Loucy (cell line): ENCODE results near the gene FMNL3.

Experiments used
- H2AFZ ChIP-seq: fragments of 200-600 bp; sonication (generic); 2 replicates; pipeline ENCODE4 v1.6.0; 2016; ENCODE audit warnings: antibody characterized with exemption, mild to moderate bottlenecking, low read length, moderate library complexity
- H3F3A ChIP-seq: fragments of 200-600 bp; 2 replicates; pipeline ENCODE4 v1.6.0; 2016; ENCODE audit warnings: antibody characterized with exemption, low read depth, mild to moderate bottlenecking
- H3K27me3 ChIP-seq: fragments of 200-600 bp; sonication (generic); 2 replicates; pipeline ENCODE4 v1.6.1; 2014; ENCODE audit warnings: low read length, mild to moderate bottlenecking; ENCODE audit not compliant: insufficient read depth, poor library complexity, severe bottlenecking
- H3K36me3 ChIP-seq: fragments of 200-600 bp; sonication (generic); 2 replicates; pipeline ENCODE4 v1.6.1; 2016; ENCODE audit warnings: low read length; ENCODE audit not compliant: insufficient read depth
- H3K4me1 ChIP-seq: fragments of 200-600 bp; sonication (generic); 2 replicates; pipeline ENCODE4 v1.5.1; 2014; ENCODE audit warnings: low read length, mild to moderate bottlenecking; ENCODE audit not compliant: insufficient read depth, poor library complexity, severe bottlenecking
- H3K4me2 ChIP-seq: fragments of 200-600 bp; sonication (generic); 2 replicates; pipeline ENCODE4 v1.6.0; 2014; ENCODE audit warnings: antibody characterized with exemption, low read length, low read depth, mild to moderate bottlenecking; ENCODE audit not compliant: poor library complexity, severe bottlenecking
- H3K4me3 ChIP-seq: fragments of 200-600 bp; sonication (generic); 2 replicates; pipeline ENCODE4 v1.5.1; 2014; ENCODE audit warnings: low read length, mild to moderate bottlenecking, mixed read lengths; ENCODE audit not compliant: poor library complexity, severe bottlenecking
- H3K79me2 ChIP-seq: fragments of 200-600 bp; sonication (generic); 2 replicates; pipeline ENCODE4 v1.6.1; 2014; ENCODE audit warnings: low read length; ENCODE audit not compliant: insufficient read depth
- H3K9ac ChIP-seq: fragments of 200-600 bp; sonication (generic); 2 replicates; pipeline ENCODE4 v1.6.0; 2014; ENCODE audit warnings: mild to moderate bottlenecking, low read depth, low read length, moderate library complexity; ENCODE audit not compliant: poor library complexity, severe bottlenecking
- H3K9me2 ChIP-seq: fragments of 200-600 bp; sonication (generic); replicated peaks from 2 replicates; pipeline ENCODE4 v1.6.1; 2016; ENCODE audit warnings: low read depth, low read length, mixed read lengths
- H3K9me3 ChIP-seq: fragments of 200-600 bp; sonication (generic); 2 replicates; pipeline ENCODE4 v1.6.1; 2014; ENCODE audit warnings: mild to moderate bottlenecking, antibody characterized with exemption, low read length, low read depth; ENCODE audit not compliant: insufficient read depth
- H4K20me1 ChIP-seq: fragments of 200-600 bp; sonication (generic); 2 replicates; pipeline ENCODE4 v1.6.0; 2014; ENCODE audit warnings: antibody characterized with exemption, low read length, mild to moderate bottlenecking; ENCODE audit not compliant: insufficient read depth, poor library complexity, severe bottlenecking
- EZH2phosphoT487 ChIP-seq: fragments of 200-600 bp; IDR thresholded peaks from 2 replicates; pipeline ENCODE4 v1.6.1; 2018; ENCODE audit warnings: antibody characterized with exemption, mild to moderate bottlenecking, moderate library complexity, borderline replicate concordance
- TF ChIP-seq, protein P1 (sequence below): fragments of 200-600 bp; sonication (generic); conservative IDR thresholded peaks from 2 replicates; pipeline ENCODE4 v1.5.1; 2014; ENCODE audit warnings: mild to moderate bottlenecking, antibody characterized with exemption, low read length

FMNL3 gene

DNA sequence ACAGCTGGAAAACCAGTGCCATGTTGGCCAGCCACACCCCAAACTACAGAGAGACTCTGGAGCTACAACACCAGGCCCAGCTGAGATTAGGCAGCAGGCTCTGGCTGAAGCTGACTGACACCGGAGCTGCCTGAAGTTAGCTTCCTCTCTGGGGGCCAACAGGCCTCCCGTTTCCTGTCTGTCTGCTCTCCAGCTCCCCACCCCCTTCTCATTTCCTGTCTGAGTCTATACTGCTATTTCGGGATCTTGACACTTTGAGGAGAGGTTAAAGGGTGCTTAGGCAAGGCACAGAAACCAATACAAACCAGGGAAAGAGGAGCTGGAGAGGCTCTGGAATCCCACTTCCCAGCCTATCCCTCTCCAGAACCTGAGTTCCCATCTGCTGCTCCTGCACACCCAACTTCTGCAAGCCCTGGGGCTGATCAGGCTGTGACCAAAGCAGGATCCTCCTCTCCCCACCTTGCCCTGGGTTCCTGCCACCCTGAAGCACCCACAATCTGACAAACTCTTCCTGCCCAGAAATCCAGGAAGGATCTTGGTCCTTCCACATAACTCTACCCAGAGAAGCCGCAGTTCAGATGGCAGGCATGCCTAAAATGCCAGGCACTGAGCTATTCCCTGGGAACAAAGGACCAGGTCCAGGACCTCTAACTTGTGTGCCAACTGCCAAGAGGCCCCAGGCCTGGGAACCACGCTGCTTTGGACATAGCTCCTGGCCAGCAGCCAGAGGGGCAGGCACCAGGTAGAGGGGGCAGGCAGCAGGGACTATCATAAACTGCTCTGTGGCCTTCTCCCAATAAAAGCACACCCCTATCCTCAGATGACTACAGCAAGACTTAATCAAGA lies 44.0 kb downstream of the FMNL3 start:
- peak overlapping the region; percentile 76 for H3K9ac ChIP-seq
- peak overlapping the region; percentile 67 for H3K4me3 ChIP-seq
- no peak overlapping the region for H2AFZ ChIP-seq

DNA sequence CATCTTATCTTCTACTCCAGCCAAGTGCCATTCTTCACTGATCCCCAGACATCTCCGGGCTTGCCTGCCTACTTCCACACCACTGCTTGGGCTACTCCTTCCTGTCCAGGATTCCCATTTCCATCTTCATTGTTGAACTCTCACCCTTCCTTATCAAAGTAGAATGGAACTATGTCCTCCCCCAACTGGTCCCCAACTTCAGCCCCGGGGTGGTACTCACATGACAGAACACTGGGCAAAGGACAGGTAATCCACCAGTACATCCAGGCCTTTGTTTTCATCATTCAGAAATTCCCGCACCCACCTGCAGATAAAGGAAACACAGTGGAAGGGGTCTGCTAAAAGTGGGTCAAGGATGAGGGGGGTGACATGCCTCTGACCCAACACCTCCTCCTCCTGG lies 45.5 kb downstream of the FMNL3 start:
- H3K9ac ChIP-seq: peak overlapping the region; percentile 76

More for the DNA sequence above, 44.0 kb downstream of the FMNL3 start:
- Histone ChIP-seq H4K20me1 (no peaks in the 10 kb centered on the region), H3K9me3 (no peaks in the 10 kb centered on the region), H3K4me2 (peak overlapping the region; percentile 93), H3K27me3 (no peaks in the 10 kb centered on the region), H3K79me2 (peaks cover 41% of the 10 kb centered on the region), H3K4me1 (peaks cover 71% of the 10 kb centered on the region), H3F3A (no peaks in the 10 kb centered on the region; the same call in 1 of the 2 replicates), H3K9me2 (no peaks in the 10 kb centered on the region), H3K36me3 (peaks cover 18% of the 10 kb centered on the region; the same call in 1 of the 2 replicates)
- no peak for TF ChIP-seq EZH2phosphoT487
- TF ChIP-seq, protein P1, sequence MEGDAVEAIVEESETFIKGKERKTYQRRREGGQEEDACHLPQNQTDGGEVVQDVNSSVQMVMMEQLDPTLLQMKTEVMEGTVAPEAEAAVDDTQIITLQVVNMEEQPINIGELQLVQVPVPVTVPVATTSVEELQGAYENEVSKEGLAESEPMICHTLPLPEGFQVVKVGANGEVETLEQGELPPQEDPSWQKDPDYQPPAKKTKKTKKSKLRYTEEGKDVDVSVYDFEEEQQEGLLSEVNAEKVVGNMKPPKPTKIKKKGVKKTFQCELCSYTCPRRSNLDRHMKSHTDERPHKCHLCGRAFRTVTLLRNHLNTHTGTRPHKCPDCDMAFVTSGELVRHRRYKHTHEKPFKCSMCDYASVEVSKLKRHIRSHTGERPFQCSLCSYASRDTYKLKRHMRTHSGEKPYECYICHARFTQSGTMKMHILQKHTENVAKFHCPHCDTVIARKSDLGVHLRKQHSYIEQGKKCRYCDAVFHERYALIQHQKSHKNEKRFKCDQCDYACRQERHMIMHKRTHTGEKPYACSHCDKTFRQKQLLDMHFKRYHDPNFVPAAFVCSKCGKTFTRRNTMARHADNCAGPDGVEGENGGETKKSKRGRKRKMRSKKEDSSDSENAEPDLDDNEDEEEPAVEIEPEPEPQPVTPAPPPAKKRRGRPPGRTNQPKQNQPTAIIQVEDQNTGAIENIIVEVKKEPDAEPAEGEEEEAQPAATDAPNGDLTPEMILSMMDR: no peak

DNA sequence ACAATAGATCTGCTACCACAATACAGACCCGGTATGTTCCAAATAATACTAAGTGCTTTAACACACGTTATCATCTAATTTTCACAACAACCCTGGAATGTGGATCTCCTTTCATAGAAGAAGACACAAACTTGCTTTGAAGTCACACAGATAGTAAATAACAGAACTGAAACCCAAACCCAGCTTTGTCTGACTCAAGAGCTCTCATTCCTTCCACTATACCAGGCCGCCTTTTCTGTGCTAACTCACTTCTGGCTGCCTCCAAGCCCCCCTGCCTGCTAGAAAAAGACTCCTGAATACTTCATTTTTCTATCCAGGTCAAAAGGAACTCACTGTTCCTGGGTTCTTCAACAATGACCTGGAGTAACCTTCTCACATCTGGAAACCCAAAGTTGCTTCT lies 46.0 kb downstream of the FMNL3 start:
- Histone ChIP-seq H2AFZ (no peak overlapping the region), H3K36me3 (peaks cover 35% of the 10 kb centered on the region; the same call in 1 of the 2 replicates), H3F3A (no peaks in the 10 kb centered on the region; the same call in 1 of the 2 replicates), H3K4me2 (peak overlapping the region; percentile 93), H3K9me3 (no peaks in the 10 kb centered on the region), H3K27me3 (no peaks in the 10 kb centered on the region), H3K79me2 (peaks cover 30% of the 10 kb centered on the region), H3K9me2 (no peaks in the 10 kb centered on the region), H4K20me1 (no peaks in the 10 kb centered on the region), H3K9ac (peak overlapping the region; percentile 76), H3K4me3 (no peak overlapping the region), H3K4me1 (peaks cover 62% of the 10 kb centered on the region)
- TF ChIP-seq EZH2phosphoT487: no peak
- TF ChIP-seq, protein P1: no peak

More for the DNA sequence above, 45.5 kb downstream of the FMNL3 start:
- Histone ChIP-seq H3K4me3 (peak overlapping the region; percentile 67), H4K20me1 (no peaks in the 10 kb centered on the region), H3K9me3 (no peaks in the 10 kb centered on the region), H2AFZ (no peak overlapping the region), H3F3A (no peaks in the 10 kb centered on the region; the same call in 1 of the 2 replicates), H3K9me2 (no peaks in the 10 kb centered on the region), H3K4me2 (peak overlapping the region; percentile 93), H3K27me3 (no peaks in the 10 kb centered on the region), H3K36me3 (peaks cover 31% of the 10 kb centered on the region; the same call in 1 of the 2 replicates), H3K79me2 (peaks cover 30% of the 10 kb centered on the region), H3K4me1 (peaks cover 59% of the 10 kb centered on the region)
- TF ChIP-seq EZH2phosphoT487: no peak
- TF ChIP-seq, protein P1: no peak
